Rectal smooth muscle tissue (tissue), 1 donor: Measurements from ENCODE around the gene ATP6V0E1.
A peak's percentile ranks its signal among the peaks of the same experiment; 100 is the strongest.

Source experiments
- H3K27ac ChIP-seq: one replicate; pipeline ENCODE4 v1.7.0; 2013; ENCODE audit warnings: low read depth, low read length, inconsistent platforms
- H3K27me3 ChIP-seq: one replicate; pipeline ENCODE4 v1.7.0; 2013; ENCODE audit warnings: low read length; ENCODE audit not compliant: control insufficient read depth, insufficient read depth
- H3K36me3 ChIP-seq: one replicate; pipeline ENCODE4 v1.7.0; 2013; ENCODE audit warnings: low read length; ENCODE audit not compliant: control insufficient read depth, insufficient read depth
- H3K4me1 ChIP-seq: one replicate; pipeline ENCODE4 v1.7.0; 2013; ENCODE audit warnings: low read length; ENCODE audit not compliant: control insufficient read depth, insufficient read depth
- H3K4me3 ChIP-seq: one replicate; pipeline ENCODE4 v1.7.0; 2013; ENCODE audit warnings: low read length
- H3K9ac ChIP-seq: one replicate; pipeline ENCODE4 v1.7.0; 2013; ENCODE audit warnings: low read length

The ATP6V0E1 gene

GRCh38 chr5:172983542-172984243, at the start of gene ATP6V0E1:
Gene ATP6V0E1 (plus strand): TSS chr5:172983771. CDS start chr5:172983861, 90 bp downstream.
- H3K4me1 ChIP-seq, result peaks cover 3% of the 10 kb centered on the region
- H3K36me3 ChIP-seq, result peaks cover 4% of the 10 kb centered on the region
- peak within 1 kb of the TSS; percentile 98 for H3K9ac ChIP-seq
- peak within 1 kb of the TSS; percentile 99 for H3K4me3 ChIP-seq
- peak within 1 kb of the TSS; percentile 95 for H3K27ac ChIP-seq
- H3K27me3 ChIP-seq, result no peaks in the 10 kb centered on the region

GRCh38 chr5:172935096-172935495, 48.5 kb upstream of the ATP6V0E1 start:
- peaks cover 13% of the 10 kb centered on the region for H3K36me3 ChIP-seq

GRCh38 chr5:172936401-172936800, 47.2 kb upstream of the ATP6V0E1 start:
- Histone ChIP-seq H3K9ac (no peak overlapping the region), H3K36me3 (peaks cover 16% of the 10 kb centered on the region), H3K27ac (no peak overlapping the region), H3K4me1 (peaks cover 2% of the 10 kb centered on the region), H3K4me3 (no peak overlapping the region), H3K27me3 (no peaks in the 10 kb centered on the region)

More at GRCh38 chr5:172935096-172935495, 48.5 kb upstream of the ATP6V0E1 start:
- Histone ChIP-seq H3K9ac (no peak overlapping the region), H3K4me3 (no peak overlapping the region), H3K4me1 (peaks cover 2% of the 10 kb centered on the region), H3K27ac (no peak overlapping the region), H3K27me3 (no peaks in the 10 kb centered on the region)

GRCh38 chr5:172939071-172939470, 44.5 kb upstream of the ATP6V0E1 start:
- H3K27ac ChIP-seq, result no peak overlapping the region
- H3K9ac ChIP-seq, result no peak overlapping the region

GRCh38 chr5:172939611-172940267, 43.8 kb upstream of the ATP6V0E1 start:
- Histone ChIP-seq H3K27ac (no peak overlapping the region), H3K27me3 (no peaks in the 10 kb centered on the region), H3K4me1 (no peaks in the 10 kb centered on the region), H3K9ac (no peak overlapping the region), H3K36me3 (peaks cover 21% of the 10 kb centered on the region), H3K4me3 (no peak overlapping the region)

More at GRCh38 chr5:172939071-172939470, 44.5 kb upstream of the ATP6V0E1 start:
- no peak overlapping the region for H3K4me3 ChIP-seq
- H3K27me3 ChIP-seq, result no peaks in the 10 kb centered on the region
- H3K4me1 ChIP-seq, result no peaks in the 10 kb centered on the region
- H3K36me3 ChIP-seq, result peaks cover 19% of the 10 kb centered on the region

GRCh38 chr5:172940268-172941066, 43.1 kb upstream of the ATP6V0E1 start:
- no peak overlapping the region for H3K27ac ChIP-seq
- H3K36me3 ChIP-seq, result peaks cover 22% of the 10 kb centered on the region
- no peak overlapping the region for H3K9ac ChIP-seq
- H3K4me3 ChIP-seq, result no peak overlapping the region
- no peaks in the 10 kb centered on the region for H3K4me1 ChIP-seq
- no peaks in the 10 kb centered on the region for H3K27me3 ChIP-seq

GRCh38 chr5:172941067-172941516, 42.5 kb upstream of the ATP6V0E1 start:
- Histone ChIP-seq H3K36me3 (peaks cover 22% of the 10 kb centered on the region), H3K4me1 (no peaks in the 10 kb centered on the region), H3K9ac (no peak overlapping the region), H3K27ac (no peak overlapping the region), H3K27me3 (no peaks in the 10 kb centered on the region), H3K4me3 (no peak overlapping the region)

- Histone ChIP-seq H3K9ac (no peak overlapping the region), H3K36me3 (peaks cover 23% of the 10 kb centered on the region), H3K27ac (no peak overlapping the region), H3K4me1 (no peaks in the 10 kb centered on the region), H3K27me3 (no peaks in the 10 kb centered on the region), H3K4me3 (no peak overlapping the region)
Measured at GRCh38 chr5:172942556-172942955, 41.0 kb upstream of the ATP6V0E1 start.

- H3K4me1 ChIP-seq, result no peaks in the 10 kb centered on the region
- no peak overlapping the region for H3K4me3 ChIP-seq
- no peak overlapping the region for H3K27ac ChIP-seq
- H3K36me3 ChIP-seq, result peaks cover 23% of the 10 kb centered on the region
- H3K27me3 ChIP-seq, result no peaks in the 10 kb centered on the region
- H3K9ac ChIP-seq, result no peak overlapping the region
Measured at GRCh38 chr5:172943283-172943841, 40.2 kb upstream of the ATP6V0E1 start.

- no peak overlapping the region for H3K4me3 ChIP-seq
- no peak overlapping the region for H3K9ac ChIP-seq
- H3K27ac ChIP-seq, result no peak overlapping the region
- peaks cover 23% of the 10 kb centered on the region for H3K36me3 ChIP-seq
- H3K4me1 ChIP-seq, result no peaks in the 10 kb centered on the region
- H3K27me3 ChIP-seq, result no peaks in the 10 kb centered on the region
Measured at GRCh38 chr5:172943906-172944305, 39.7 kb upstream of the ATP6V0E1 start.

- H3K27ac ChIP-seq, result no peak overlapping the region
- H3K4me3 ChIP-seq, result no peak overlapping the region
- no peak overlapping the region for H3K9ac ChIP-seq
- no peaks in the 10 kb centered on the region for H3K4me1 ChIP-seq
- peaks cover 23% of the 10 kb centered on the region for H3K36me3 ChIP-seq
- no peaks in the 10 kb centered on the region for H3K27me3 ChIP-seq
Measured at GRCh38 chr5:172944741-172945140, 38.8 kb upstream of the ATP6V0E1 start.

GRCh38 chr5:172945151-172945550, 38.4 kb upstream of the ATP6V0E1 start:
- Histone ChIP-seq H3K27me3 (no peaks in the 10 kb centered on the region), H3K36me3 (peaks cover 23% of the 10 kb centered on the region), H3K4me1 (no peaks in the 10 kb centered on the region), H3K4me3 (no peak overlapping the region), H3K27ac (no peak overlapping the region), H3K9ac (no peak overlapping the region)
